OCI-LY7 (cell line): ENCODE data around the gene LY6G6D. TPM values are rescaled to one million over a fixed set of nuclear protein-coding genes. Genes with fewer than 3 reads are reported as not detected.

Experiments used
- BruUV-seq: library from RNA; stranded (reverse); fragments of 400-500 nt; replicated peaks from 2 replicates; lab custom pipeline; 2021; lab: Mats Ljungman, UMichigan
- CTCF ChIA-PET: fragments of 300-600 bp; sonication (Branson Sonifier 250); formaldehyde crosslinking; loops from one replicate; lab custom pipeline; 2022; ENCODE audit warnings: antibody characterized with exemption; ENCODE audit not compliant: unreplicated experiment; lab: Charles Lee
- POLR2A ChIA-PET: fragments of 300-600 bp; sonication (Branson Sonifier 250); formaldehyde crosslinking; loops from one replicate; lab custom pipeline; 2022; ENCODE audit warnings: antibody characterized with exemption; lab: Charles Lee
- DNase-seq: peaks from one replicate; pipeline ENCODE4 v3.0.0-alpha.2; 2015; ENCODE audit warnings: low spot score
- H2AFZ ChIP-seq: fragments of 200-600 bp; sonication (generic), shearing (Covaris generic); 2 replicates; pipeline ENCODE4 v1.6.1; 2014; ENCODE audit warnings: mild to moderate bottlenecking, antibody characterized with exemption, low read length, moderate library complexity
- H3K27ac ChIP-seq: fragments of 200-600 bp; sonication (generic); 2 replicates; pipeline ENCODE4 v1.5.1; 2014; ENCODE audit warnings: mixed run types, low read depth, mild to moderate bottlenecking, moderate library complexity, low read length, inconsistent platforms; ENCODE audit not compliant: poor library complexity, severe bottlenecking
- H3K36me3 ChIP-seq: fragments of 200-600 bp; sonication (generic); 2 replicates; pipeline ENCODE4 v1.6.1; 2014; ENCODE audit warnings: mild to moderate bottlenecking, antibody characterized with exemption, low read length, moderate library complexity, mixed read lengths; ENCODE audit not compliant: insufficient read depth
- H3K4me1 ChIP-seq: fragments of 200-600 bp; sonication (generic); 2 replicates; pipeline ENCODE4 v1.5.1; 2014; ENCODE audit warnings: mild to moderate bottlenecking, low read length; ENCODE audit not compliant: insufficient read depth, poor library complexity, severe bottlenecking
- H3K4me2 ChIP-seq: fragments of 200-600 bp; sonication (generic); 2 replicates; pipeline ENCODE4 v1.6.1; 2014; ENCODE audit warnings: mild to moderate bottlenecking, low read length
- H3K4me3 ChIP-seq: fragments of 200-600 bp; sonication (generic); 2 replicates; pipeline ENCODE4 v1.5.1; 2014; ENCODE audit warnings: mild to moderate bottlenecking, low read depth, low read length; ENCODE audit not compliant: poor library complexity, severe bottlenecking
- H3K79me2 ChIP-seq: fragments of 200-600 bp; sonication (generic); 2 replicates; pipeline ENCODE4 v1.6.1; 2016; ENCODE audit warnings: low read depth, mild to moderate bottlenecking, low read length, moderate library complexity, mixed read lengths; ENCODE audit not compliant: insufficient read depth
- H3K9me2 ChIP-seq: fragments of 200-600 bp; sonication (generic); 2 replicates; pipeline ENCODE4 v1.6.1; 2016; ENCODE audit warnings: mild to moderate bottlenecking, low read length, mixed read lengths; ENCODE audit not compliant: insufficient read depth
- H3K9me3 ChIP-seq: fragments of 200-600 bp; sonication (generic); 2 replicates; pipeline ENCODE4 v1.6.1; 2014; ENCODE audit warnings: mild to moderate bottlenecking, mixed run types, low read length, mixed read lengths
- H4K20me1 ChIP-seq: fragments of 200-600 bp; sonication (generic); 2 replicates; pipeline ENCODE4 v1.6.1; 2014; ENCODE audit warnings: mild to moderate bottlenecking, antibody characterized with exemption, low read length, moderate library complexity, mixed read lengths; ENCODE audit not compliant: insufficient read depth
- CTCF ChIP-seq: fragments of 200-600 bp; sonication (generic); conservative IDR thresholded peaks from 2 replicates; pipeline ENCODE4 v1.5.1; 2014; ENCODE audit warnings: mild to moderate bottlenecking, antibody characterized with exemption, low read length, moderate library complexity, mixed read lengths
- EZH2phosphoT487 ChIP-seq: fragments of 200-600 bp; sonication (generic); IDR thresholded peaks from 2 replicates; pipeline ENCODE4 v1.6.1; 2018; ENCODE audit warnings: low read depth, borderline replicate concordance, mild to moderate bottlenecking, mixed run types, antibody characterized with exemption, low read length, moderate library complexity, mixed read lengths
- intact Hi-C: fragments of 100-400 bp; cut with micrococcal nuclease; formaldehyde crosslinking; loops from one replicate; pipeline ENCODE4 v1.10.0; 2022; ENCODE audit not compliant: unreplicated experiment
- total RNA-seq, 2 experiments: library from RNA; depleted of rRNA in 1 of 2; stranded (reverse); fragments of >200 nt in 1 of 2; shearing (Covaris generic) in 1 of 2; gene quantifications; 2 replicates each; pipeline ENCODE4 v1.2.3, GENCODE V29; 2014 to 2022

Gene LY6G6D
- total RNA-seq, 2 experiments from 2014 or later = not detected

GRCh38 chr6:31740397-31741223, 25.5 kb downstream of the LY6G6D start:
- CTCF ChIA-PET = interaction anchor here (0.7 to 1.7 kb wide), 5 partner anchors 11 to 55 kb away, joined by 3 to 6 read pairs (median 3); partner anchors contain the start of genes ABHD16A and VARS1
- peaks cover 50% of the 10 kb centered on the region for H3K4me1 ChIP-seq
- POLR2A ChIA-PET = interaction anchor here (0.6 to 7.1 kb wide), 13 partner anchors 9 to 227 kb away, joined by 3 to 43 read pairs (median 4); partner anchors contain the start of genes ABHD16A, HSPA1B and LSM2
- intact Hi-C loops = loop anchor here (5.0 kb wide), 1 partner anchor 47 kb away; no protein-coding TSS in a partner anchor
- no peaks in the 10 kb centered on the region for H4K20me1 ChIP-seq
- TF ChIP-seq EZH2phosphoT487 (no peak), CTCF (no peak)
- no TSS peak for BruUV-seq
- H2AFZ ChIP-seq = no peak overlapping the region; the same call in 1 of the 2 replicates
- peaks cover 45% of the 10 kb centered on the region for H3K36me3 ChIP-seq
- H3K4me2 ChIP-seq = peak overlapping the region; percentile 75
- peak overlapping the region; percentile 79 for H3K4me3 ChIP-seq
- peaks cover 27% of the 10 kb centered on the region for H3K79me2 ChIP-seq
- peak overlapping the region; percentile 93 for H3K27ac ChIP-seq
- no peaks in the 10 kb centered on the region for H3K9me2 ChIP-seq
- no peaks in the 10 kb centered on the region for H3K9me3 ChIP-seq
- DNase-seq = peak; percentile 69

GRCh38 chr6:31741815-31742214, 26.7 kb downstream of the LY6G6D start:
- peaks cover 46% of the 10 kb centered on the region for H3K36me3 ChIP-seq
- no peaks in the 10 kb centered on the region for H3K9me2 ChIP-seq
- no peak overlapping the region for H3K4me3 ChIP-seq
- no peaks in the 10 kb centered on the region for H4K20me1 ChIP-seq
- intact Hi-C loops = loop anchor here (5.0 kb wide), 1 partner anchor 45 kb away; no protein-coding TSS in a partner anchor
- H3K27ac ChIP-seq = no peak overlapping the region
- H3K4me2 ChIP-seq = no peak overlapping the region
- TF ChIP-seq CTCF (no peak), EZH2phosphoT487 (no peak)
- H3K4me1 ChIP-seq = peaks cover 45% of the 10 kb centered on the region
- ChIA-PET POLR2A (interaction anchor here (0.6 to 2.4 kb wide), 4 partner anchors 8 to 57 kb away, joined by 3 to 9 read pairs (median 4); no protein-coding TSS in a partner anchor), CTCF (no interaction called here)
- DNase-seq = no peak
- no TSS peak for BruUV-seq
- peaks cover 15% of the 10 kb centered on the region; the same call in 1 of the 2 replicates for H3K79me2 ChIP-seq
- H3K9me3 ChIP-seq = no peaks in the 10 kb centered on the region
- H2AFZ ChIP-seq = no peak overlapping the region
